ENCODE measurements around the gene PRUNE2. TPM values are rescaled to one million over a fixed set of nuclear protein-coding genes. Genes with fewer than 3 reads are reported as not detected.

PRUNE2 gene
- total and polyA plus RNA-seq, 2 of the 8 experiments (the other 6 are each of a cell fraction or from before 2014, with no cell fraction given) = 5.5 to 13.3 TPM

DNA sequence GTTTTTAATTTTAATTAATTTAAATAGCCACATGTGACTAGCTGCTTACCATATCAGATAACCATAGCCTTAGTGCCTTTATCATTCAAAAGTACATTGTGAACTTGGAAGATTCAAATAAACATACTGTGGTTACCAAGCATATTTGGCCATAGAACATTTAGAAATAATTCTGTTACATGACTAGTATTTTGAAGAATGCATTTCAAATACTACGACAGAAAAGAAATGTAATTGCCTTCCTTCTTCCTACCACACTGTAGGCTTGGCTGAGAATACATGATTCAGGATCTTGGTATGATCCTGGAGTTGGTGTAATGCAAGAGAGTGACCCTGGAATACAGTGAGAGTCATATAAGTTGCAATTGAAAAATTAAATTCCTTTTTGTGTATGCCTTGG, 251.3 kb downstream of the PRUNE2 start (continued):
- TF ChIP-seq, protein P1, sequence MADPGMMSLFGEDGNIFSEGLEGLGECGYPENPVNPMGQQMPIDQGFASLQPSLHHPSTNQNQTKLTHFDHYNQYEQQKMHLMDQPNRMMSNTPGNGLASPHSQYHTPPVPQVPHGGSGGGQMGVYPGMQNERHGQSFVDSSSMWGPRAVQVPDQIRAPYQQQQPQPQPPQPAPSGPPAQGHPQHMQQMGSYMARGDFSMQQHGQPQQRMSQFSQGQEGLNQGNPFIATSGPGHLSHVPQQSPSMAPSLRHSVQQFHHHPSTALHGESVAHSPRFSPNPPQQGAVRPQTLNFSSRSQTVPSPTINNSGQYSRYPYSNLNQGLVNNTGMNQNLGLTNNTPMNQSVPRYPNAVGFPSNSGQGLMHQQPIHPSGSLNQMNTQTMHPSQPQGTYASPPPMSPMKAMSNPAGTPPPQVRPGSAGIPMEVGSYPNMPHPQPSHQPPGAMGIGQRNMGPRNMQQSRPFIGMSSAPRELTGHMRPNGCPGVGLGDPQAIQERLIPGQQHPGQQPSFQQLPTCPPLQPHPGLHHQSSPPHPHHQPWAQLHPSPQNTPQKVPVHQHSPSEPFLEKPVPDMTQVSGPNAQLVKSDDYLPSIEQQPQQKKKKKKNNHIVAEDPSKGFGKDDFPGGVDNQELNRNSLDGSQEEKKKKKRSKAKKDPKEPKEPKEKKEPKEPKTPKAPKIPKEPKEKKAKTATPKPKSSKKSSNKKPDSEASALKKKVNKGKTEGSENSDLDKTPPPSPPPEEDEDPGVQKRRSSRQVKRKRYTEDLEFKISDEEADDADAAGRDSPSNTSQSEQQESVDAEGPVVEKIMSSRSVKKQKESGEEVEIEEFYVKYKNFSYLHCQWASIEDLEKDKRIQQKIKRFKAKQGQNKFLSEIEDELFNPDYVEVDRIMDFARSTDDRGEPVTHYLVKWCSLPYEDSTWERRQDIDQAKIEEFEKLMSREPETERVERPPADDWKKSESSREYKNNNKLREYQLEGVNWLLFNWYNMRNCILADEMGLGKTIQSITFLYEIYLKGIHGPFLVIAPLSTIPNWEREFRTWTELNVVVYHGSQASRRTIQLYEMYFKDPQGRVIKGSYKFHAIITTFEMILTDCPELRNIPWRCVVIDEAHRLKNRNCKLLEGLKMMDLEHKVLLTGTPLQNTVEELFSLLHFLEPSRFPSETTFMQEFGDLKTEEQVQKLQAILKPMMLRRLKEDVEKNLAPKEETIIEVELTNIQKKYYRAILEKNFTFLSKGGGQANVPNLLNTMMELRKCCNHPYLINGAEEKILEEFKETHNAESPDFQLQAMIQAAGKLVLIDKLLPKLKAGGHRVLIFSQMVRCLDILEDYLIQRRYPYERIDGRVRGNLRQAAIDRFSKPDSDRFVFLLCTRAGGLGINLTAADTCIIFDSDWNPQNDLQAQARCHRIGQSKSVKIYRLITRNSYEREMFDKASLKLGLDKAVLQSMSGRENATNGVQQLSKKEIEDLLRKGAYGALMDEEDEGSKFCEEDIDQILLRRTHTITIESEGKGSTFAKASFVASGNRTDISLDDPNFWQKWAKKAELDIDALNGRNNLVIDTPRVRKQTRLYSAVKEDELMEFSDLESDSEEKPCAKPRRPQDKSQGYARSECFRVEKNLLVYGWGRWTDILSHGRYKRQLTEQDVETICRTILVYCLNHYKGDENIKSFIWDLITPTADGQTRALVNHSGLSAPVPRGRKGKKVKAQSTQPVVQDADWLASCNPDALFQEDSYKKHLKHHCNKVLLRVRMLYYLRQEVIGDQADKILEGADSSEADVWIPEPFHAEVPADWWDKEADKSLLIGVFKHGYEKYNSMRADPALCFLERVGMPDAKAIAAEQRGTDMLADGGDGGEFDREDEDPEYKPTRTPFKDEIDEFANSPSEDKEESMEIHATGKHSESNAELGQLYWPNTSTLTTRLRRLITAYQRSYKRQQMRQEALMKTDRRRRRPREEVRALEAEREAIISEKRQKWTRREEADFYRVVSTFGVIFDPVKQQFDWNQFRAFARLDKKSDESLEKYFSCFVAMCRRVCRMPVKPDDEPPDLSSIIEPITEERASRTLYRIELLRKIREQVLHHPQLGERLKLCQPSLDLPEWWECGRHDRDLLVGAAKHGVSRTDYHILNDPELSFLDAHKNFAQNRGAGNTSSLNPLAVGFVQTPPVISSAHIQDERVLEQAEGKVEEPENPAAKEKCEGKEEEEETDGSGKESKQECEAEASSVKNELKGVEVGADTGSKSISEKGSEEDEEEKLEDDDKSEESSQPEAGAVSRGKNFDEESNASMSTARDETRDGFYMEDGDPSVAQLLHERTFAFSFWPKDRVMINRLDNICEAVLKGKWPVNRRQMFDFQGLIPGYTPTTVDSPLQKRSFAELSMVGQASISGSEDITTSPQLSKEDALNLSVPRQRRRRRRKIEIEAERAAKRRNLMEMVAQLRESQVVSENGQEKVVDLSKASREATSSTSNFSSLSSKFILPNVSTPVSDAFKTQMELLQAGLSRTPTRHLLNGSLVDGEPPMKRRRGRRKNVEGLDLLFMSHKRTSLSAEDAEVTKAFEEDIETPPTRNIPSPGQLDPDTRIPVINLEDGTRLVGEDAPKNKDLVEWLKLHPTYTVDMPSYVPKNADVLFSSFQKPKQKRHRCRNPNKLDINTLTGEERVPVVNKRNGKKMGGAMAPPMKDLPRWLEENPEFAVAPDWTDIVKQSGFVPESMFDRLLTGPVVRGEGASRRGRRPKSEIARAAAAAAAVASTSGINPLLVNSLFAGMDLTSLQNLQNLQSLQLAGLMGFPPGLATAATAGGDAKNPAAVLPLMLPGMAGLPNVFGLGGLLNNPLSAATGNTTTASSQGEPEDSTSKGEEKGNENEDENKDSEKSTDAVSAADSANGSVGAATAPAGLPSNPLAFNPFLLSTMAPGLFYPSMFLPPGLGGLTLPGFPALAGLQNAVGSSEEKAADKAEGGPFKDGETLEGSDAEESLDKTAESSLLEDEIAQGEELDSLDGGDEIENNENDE (IDR thresholded peaks at IDR 0.05; ENCODE audit: insufficient replicate concordance, low read length) = no peak
- TF ChIP-seq RBBP5 (IDR thresholded peaks at IDR 0.05; ENCODE audit: borderline replicate concordance, low read depth, low read length) = no peak
- no peak for TF ChIP-seq SAP30 (IDR thresholded peaks at IDR 0.05; ENCODE audit: insufficient read depth, insufficient replicate concordance, low read length)
- TF ChIP-seq POLR2A (IDR thresholded peaks at IDR 0.05; ENCODE audit: control extremely low read depth in 1 of 2, low read depth in 2 of 2, low read length in 2 of 2) = no peak
- no peak for TF ChIP-seq TAF7 (optimal IDR thresholded peaks at IDR 0.05; ENCODE audit: borderline replicate concordance, low read depth, low read length)
- TF ChIP-seq MAFK (IDR thresholded peaks at IDR 0.05; ENCODE audit: low read depth, low read length) = no peak
- no peak for TF ChIP-seq ASH2L (IDR thresholded peaks at IDR 0.05; ENCODE audit: low read length)
- TF ChIP-seq SUZ12 (IDR thresholded peaks at IDR 0.05; ENCODE audit: low read length) = no peak
- TF ChIP-seq FOSL1 (IDR thresholded peaks at IDR 0.05; ENCODE audit: insufficient read depth, low read depth, low read length) = no peak
- TF ChIP-seq, protein P2, sequence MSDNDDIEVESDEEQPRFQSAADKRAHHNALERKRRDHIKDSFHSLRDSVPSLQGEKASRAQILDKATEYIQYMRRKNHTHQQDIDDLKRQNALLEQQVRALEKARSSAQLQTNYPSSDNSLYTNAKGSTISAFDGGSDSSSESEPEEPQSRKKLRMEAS (IDR thresholded peaks at IDR 0.05) = no peak
- no peak for TF ChIP-seq BACH1 (IDR thresholded peaks at IDR 0.05; ENCODE audit: low read length)

Data from H1 (cell line).